Glomerular visceral epithelial cell (primary cell): ENCODE data around the gene TBC1D19.
"Not testable (repeated sequence)": the region's sequence is repeated elsewhere in the genome, so short reads cannot be mapped to it uniquely, and the experiment has no call there.

ENCODE experiments used
- DNase-seq: peaks from one replicate; pipeline ENCODE4 v3.0.0-alpha.2; 2016; ENCODE audit errors: extremely low spot score

Gene TBC1D19

DNA sequence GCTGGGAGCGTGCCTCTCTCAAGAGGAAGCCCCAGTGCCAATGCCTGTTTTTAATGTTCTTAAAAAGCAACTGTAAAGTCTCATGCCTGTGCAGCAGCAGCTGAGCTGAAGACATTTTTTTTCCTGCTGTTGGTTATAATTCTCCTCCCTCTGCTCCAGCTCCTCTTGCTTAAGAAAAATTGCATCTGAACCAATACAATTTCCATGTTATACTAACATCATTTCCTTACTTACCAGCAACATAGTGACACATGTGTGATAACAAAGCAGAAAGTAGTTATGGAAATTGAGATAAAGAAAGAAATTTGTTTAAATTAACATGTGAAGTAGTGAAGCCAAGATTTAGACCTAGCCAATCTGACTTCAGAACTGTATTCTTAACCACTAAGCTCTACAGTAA is 101.4 kb downstream of the TBC1D19 start:
- no peak for DNase-seq

DNA sequence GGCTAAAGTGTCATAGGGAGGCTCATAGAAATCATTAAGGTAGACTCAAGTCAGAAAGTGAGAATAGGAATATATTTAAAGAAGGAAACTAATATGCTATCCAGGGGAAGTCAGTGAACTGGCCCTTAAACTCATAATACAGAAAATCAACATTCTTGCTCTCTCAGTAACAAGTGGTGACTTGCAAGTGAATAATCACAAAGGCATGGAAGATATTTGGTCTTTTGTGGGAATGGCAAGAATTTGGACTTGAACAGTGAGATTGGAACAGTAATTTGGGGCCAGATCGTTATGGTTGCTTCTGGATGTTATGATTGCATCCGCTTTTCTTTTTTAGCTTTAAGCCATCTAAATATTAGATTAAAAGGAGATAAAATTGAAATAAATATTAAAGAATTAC is 103.8 kb downstream of the TBC1D19 start:
- peak; percentile 75 for DNase-seq

DNA sequence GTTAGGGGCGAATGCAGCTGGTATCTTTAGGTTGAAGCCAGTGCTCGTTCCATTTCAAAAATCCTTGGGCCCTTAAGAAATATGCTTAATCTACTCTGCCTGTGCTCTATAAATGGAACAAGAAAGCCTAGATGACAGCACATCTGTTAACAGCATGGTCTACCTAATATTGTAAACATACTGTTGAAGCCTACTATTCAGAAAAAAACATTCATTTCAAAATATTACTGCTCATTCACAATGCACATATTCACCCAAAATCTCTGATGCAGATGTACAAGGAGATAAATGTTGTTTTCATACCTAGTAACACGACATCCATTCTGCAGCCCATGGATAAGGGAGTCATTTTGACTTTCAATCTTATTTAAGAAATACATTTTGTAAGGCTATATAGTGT is 106.6 kb downstream of the TBC1D19 start:
- no peak for DNase-seq

DNA sequence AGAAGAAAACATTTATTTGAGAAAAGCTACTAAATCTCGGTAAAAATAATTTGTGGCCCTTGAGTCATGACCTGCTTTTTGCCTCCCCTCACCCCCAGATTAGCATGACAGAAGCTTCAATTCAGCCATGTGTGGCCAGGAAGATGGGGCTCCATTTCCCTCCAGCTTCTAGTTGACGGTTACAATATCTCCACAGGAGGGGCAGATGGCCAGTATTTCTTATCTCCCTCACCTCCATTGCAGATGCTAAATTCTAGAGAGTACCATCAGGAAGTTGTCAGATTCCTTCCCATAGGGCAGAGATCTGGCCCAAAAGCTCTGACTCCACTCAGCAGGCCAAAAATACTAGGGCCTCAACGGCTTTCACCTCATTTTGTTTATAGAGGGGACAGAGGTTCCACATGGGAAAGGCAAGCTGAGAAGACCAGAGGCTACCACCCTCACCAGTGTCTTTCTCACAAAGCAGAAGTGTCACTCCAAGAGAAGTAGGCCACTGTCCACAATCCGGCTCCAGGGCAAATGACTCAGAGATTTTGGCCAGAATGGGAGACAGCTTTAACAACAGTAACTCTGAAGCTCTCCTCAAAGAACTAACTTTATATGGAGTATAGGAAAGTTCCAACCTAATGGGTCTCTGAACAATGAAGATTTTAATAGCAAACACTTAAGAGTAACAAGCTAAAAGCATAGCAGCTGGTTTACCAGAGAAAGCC is 108.3 kb downstream of the TBC1D19 start:
- DNase-seq, result no peak

DNA sequence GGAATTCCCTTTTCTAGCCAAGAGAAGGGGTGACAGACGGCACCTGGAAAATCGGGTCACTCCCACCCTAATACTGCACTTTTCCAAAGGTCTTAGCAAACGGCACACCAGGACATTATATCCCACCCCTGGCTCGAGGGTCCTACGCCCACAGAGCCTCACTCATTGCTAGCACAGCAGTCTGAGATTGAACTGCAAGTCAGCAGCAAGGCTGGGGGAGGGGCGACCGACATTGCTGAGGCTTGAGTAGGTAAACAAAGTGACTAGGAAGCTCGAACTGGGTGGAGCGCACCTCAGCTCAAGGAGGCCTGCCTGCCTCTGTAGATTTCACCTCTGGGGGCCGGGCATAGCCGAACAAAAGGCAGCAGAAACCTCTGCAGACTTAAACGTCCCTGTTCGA is 110.2 kb downstream of the TBC1D19 start:
- not testable (repeated sequence) for DNase-seq

DNA sequence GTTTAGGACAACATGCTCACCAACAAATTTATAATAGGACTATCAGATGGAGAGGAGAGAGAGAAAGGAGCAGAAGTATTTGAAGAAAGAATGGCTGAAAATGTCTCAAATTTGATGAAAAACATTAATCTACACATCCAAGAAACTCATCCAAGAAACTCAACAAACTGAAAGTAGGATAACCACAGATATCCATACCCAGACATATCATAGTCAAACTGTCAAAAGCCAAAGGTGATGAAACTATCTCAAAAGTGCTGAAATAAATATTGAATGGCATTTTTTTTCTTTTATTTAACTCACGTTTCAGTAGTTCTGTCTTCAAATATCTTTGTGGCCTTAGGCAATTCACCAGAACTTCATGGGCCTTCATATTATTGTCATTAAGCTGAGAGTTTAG is 116.2 kb downstream of the TBC1D19 start:
- DNase-seq, result no peak

DNA sequence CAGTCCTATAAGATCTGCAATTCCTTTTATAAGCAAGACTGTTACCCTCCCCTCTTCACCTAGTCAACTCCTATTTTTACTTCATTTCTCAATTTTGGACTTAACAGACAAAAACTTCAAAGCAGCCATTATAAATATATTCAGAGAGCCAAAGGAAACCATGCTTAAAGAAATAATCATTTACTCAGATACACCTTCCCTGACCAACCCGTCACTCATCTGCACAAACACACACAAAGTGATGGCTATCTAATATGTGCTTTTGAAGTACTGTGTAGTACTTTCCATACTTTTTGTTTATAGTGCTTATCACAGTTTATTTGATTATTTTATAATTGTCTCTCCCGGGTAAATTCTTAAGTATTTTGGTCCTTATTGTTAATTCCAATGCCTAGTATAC is 117.2 kb downstream of the TBC1D19 start:
- DNase-seq, result no peak

DNA sequence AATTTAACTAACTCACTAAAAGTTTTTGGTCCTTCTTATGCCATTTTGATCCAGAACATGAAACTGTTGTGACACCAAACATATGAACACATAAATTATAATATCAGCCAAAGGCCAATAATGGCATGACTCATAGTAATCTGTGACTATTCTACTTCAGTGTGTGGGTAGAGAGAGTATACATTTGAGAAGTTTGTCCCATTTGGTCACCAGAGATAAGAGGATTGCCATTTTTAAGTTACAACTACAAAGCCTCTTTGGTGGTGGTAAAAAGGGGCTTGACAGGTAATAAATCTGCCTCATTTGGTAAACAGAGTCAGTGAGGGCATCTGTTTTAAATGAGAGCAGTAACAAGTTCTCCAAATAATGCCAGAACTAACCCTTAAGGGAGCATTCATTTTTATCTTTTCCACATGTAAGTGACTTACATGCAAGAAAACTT is 117.9 kb downstream of the TBC1D19 start:
- no peak for DNase-seq

DNA sequence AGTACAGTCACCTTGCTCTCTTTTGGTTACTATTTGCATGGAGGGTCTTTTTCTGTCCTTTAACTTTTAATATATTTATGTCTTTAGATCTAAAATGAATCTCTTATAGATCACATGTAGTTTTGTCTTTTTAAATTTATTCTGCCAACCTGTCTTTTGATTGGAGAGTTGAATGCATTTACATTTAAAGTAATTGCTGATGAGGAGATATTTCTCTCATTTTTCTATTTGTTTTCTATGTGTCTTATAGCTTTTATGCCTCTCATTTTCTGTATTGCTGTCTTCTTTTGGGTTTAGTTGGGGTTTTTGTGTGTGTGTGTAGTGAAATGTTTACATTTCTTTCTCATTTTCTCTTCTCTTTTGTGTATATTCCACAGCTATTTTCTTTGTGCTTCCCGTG is 123.5 kb downstream of the TBC1D19 start:
- DNase-seq, result no peak

DNA sequence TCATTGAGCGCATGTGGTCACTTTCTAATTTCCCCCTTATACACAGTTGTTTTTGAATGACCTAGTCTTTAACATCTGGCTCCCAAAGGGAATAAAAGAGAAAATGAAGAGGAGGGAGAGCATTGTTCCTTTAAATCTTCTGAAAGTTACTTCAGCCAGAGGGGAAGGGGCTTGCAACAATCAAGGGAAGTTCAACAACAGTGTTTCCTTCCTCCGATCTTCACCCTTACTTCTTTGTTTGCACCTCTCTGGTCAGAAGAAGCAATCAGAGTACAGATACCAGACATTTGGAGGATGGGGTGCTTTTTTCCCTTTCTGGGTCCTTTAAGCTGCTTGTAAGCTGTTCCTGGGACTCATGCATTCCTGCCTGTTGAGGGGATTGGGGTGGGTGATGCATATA is 125.4 kb downstream of the TBC1D19 start:
- no peak for DNase-seq

DNA sequence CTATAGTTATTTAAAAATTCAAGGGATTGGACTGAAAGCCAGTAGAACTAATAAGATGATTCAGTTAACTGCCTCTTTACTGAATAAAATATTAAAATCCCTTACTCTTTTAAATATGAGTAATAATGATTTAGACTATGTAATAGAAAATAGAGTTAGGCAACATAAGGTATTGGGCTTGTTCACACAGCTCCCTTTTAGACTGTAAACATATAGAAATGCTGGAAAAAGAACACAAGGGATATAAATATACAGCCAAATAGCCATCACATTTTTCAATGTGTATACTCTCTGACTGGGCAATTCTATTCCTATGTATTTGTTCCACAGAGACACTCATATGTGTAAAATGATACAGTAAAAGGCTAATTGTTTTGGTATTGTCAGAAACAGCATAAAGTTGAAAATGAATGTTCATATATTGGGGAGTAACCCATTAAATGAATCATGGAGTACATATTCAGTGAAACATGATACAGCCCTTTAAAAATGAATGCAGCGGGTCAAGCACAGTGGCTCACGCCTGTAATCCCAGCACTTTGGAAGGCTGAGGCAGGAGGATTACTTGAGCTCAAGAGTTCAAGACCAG is 129.8 kb downstream of the TBC1D19 start:
- no peak for DNase-seq

DNA sequence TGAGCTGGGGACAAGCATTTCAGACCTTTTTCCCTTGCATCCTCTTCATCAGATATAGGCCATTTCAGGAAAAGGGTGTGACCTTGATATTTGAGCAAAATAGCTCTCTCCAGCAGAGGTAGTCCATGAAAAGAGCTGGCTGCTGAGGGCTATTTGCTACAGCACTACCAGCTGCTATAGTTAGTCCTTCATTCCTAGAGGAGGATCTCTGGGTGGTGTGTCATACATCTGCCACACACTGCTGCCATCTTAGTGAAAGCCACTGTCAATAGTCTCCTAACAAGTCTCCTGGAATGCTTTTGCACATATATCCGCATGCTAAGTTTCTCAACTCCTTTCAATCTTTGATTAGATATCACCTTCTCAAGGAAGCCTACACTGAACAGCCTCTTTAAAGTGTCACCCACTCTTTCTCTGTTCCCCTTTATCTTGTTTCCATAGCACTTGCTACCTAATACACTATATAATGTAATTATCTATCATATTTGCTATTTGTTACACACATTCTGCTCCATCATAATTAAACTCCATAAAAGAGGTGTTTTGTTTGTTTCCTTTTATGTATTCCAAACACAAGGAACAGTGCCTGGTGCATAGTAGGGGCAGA is 131.9 kb downstream of the TBC1D19 start:
- no peak for DNase-seq

DNA sequence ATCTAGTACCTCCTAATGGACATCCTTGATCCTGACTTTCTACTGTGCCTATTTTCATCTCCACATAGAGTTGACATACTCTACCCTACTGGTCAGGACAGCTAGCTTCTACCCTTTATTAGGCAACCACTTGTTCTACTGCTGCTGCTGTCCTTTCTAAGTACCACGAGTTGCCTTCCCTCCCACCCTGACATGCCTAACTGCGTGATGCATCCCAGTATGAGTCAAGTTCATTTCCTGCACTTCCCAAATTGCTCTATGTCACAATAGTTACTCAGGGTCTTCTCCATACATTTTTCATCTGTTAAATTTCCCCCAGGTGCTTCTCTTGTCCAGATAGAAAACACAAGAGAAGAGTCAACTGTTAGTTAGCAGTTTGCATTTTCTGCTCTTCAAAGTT is 133.4 kb downstream of the TBC1D19 start:
- DNase-seq, result peak; percentile 40

DNA sequence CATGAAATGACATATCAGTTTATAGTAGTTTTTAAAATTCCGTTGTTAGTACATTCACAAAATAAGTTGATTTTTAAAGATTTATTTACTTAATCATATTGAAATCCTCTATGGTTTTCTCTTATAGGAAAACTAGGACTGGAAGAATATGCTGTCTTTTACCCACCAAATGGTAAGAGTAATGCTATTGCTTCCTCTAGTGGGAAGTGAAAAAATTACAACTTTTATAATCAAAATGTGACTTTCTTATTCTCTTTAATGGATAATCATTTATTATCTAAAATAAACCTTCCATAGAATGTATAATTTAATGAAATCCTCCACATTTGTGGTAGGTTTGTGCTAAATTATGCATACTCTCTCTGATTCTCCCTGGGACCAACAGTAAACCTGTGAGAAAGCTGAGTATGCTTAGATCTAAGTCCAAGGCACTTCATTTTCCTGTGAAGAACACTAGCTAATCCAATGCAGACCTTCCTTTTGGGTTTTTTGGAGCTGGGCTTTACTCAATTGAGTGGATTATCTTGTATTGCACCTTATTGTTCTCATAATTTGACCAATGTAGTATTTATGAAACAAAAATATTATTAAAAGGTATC is 136.2 kb downstream of the TBC1D19 start:
- DNase-seq, result peak; percentile 33

DNA sequence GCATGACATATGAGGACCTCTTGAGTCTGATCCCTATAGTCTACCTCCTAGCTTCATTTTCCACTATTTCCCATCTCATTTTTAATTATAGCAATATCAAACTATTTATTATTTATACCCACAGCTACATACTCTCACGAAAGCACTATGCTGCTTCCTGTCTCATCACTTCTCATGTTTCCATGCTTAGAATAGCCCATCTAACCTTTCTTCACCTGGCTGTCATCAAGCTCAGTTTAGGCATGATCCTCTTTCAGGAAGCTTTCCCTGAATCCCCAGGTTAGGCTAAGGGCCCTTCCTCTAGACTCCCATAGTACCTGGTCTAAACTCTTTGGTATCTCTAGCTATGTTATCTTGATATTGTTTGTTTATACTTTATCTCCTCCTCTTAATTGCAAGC is 137.8 kb downstream of the TBC1D19 start:
- DNase-seq, result no peak

DNA sequence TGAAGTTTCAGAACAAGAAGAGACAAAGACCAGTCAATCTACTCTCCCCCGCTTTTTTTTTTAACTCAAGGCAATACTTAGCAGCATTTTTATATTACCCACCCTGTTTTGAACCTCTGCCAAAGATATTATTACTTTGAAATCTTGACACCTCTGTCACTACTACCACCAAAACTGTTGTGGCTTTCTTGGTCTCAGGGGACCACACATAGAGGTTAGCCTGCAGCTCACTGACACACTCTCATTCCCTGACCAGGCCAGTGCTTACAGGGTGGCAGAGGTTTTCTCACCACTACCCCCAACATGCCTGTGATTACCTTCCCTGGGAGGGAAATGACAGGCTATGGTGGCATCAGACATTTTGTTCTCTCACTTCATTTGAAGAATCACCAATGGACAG is 139.3 kb downstream of the TBC1D19 start:
- no peak for DNase-seq

DNA sequence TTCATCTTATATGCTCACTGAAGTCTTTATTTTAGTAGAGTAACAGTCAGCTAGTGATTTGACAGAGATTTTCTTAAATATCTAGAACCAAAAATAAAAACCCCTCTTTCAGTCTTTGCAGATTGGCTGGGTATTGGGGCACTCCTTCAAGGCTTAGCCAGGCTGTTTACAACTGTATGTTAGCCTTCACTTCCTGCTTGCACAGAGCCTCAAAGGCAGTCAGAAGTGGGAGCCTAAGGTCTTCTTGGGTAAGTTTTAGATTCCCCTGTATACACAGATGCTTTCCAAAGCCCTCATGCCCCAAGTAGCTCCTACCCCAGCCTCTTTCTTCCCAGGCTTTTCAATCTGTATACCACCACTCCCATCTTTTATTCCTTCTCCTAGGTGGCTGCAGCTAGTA is 140.7 kb downstream of the TBC1D19 start:
- no peak for DNase-seq

DNA sequence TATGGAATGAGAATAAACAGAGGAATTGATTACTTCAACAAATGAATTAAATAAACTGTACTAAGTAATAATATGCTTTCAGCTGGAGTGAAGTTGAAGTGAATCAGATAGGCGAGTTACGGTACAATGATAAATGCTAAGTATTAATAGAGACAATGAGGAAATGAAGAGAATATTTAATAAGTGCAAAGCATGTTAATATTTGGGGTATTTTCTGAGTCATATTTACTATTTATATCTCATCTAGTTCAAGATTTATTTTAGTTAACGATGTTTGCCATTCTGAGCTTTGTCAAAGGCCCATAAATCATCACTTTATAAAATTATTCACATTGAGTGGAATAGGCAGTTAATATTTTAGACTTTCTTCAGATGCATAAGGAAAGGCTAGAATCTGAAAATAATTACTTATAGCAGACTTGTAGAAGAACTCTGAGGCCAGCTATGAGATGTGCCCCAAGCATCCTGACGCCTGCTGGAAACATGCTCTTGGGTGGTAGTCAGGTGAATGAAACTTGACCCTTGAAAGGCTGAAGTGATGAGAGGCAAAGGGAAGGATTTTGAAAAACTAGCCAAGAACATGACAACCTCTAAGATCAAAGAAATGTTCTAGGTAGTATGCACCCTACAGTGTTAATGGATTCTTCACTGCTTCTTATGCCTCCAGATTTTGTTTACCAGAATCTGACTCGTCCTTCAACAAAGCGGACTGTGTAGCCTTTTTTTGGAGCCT is 142.9 kb downstream of the TBC1D19 start:
- DNase-seq, result no peak

DNA sequence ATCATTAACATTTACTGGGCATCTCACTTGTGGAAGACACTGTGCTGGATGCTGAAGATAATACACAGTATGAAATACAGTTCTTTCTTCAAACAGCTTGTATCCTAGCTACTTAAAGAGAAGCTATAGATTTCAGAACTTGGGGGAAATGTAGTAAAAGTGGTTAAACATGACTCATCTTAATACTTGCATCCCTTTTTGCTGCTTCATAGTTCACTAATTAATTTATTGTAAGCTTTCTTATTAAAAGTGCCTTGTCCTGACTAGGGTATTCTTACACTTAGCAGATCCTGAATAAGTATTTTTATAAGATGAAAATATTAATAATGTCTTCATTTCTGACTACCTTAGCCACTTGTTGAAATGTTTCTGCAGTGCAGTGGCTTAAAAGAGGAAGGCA is 144.0 kb downstream of the TBC1D19 start:
- no peak for DNase-seq

DNA sequence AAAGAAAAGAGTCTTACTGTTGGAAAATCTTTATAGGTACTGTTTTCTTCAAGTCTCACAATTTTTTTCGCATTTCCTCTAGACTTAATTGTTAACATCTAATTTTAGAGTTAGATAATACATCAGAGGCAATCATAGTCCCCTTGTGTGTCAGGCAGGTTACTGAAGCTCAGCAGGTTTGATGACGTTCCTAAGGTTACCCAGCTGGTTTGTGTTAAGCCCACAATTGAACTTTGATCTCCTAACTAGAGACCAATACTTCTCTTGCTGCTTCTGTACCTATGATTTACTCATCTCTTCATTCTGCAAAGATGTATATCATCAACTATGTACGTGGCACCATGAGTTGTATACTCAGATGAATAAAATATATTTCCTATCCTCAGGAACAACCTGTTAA is 145.1 kb downstream of the TBC1D19 start:
- no peak for DNase-seq

DNA sequence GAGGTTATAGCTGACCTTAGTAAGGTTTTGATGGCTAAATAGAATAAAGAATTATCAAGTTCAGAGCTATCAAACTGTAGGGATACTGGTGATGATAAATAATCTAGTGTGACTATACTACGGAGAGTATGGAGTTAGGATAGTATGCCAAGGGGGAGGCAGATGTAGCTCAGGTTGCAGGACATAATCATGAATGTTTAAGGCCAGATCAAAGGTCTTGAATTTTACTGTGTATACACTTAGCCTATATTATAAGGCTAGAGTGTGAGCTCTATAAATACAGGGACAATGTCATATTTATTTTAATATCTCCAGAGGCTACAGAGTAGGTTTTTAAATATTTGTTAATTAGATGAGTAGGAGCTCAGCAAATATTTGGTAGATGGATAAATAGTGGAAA is 145.7 kb downstream of the TBC1D19 start:
- DNase-seq, result no peak

DNA sequence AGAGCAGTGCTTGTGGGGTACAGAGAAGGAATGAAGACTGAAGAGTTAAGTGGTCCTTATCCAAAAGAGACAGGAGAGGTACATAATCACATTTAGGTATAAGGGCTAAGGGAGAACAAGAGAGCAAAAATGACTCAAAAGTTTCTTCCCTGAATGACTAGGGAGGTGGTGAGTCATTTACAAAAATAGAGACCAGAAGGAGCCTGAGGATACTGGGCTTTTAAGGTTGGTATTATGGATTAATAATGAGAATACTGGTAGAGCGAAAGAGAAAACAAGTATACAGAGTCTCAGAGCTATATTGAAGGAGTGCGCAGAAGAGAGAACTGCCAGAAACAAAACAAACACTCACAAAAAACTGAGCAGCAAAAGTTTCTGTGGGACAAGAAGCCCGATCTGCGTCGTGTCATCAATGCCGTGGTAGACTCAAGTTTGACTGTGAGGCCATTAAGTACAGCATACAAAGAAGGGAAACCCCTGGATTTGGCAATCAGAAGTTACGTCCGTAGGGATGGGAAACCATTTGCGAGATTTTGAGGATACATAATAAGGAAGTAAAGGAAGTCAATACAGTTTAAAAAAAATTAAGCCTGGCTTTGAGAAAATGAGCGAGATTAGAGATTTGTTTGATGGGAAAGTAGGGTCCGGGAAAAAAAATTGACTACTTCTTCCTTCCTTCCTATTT is 147.6 kb downstream of the TBC1D19 start:
- DNase-seq, result no peak
